NCI-H1417 treated with DMSO at 0.1 percent for 48 hours (cell line): ENCODE results near the gene MFAP1.
"Not testable (repeated sequence)": the region's sequence is repeated elsewhere in the genome, so short reads cannot be mapped to it uniquely, and the experiment has no call there.

Experiments
- DNase-seq: peaks from one replicate; lab custom pipeline; 2025; lab: John Stamatoyannopoulos, UW

Gene MFAP1, protein sequence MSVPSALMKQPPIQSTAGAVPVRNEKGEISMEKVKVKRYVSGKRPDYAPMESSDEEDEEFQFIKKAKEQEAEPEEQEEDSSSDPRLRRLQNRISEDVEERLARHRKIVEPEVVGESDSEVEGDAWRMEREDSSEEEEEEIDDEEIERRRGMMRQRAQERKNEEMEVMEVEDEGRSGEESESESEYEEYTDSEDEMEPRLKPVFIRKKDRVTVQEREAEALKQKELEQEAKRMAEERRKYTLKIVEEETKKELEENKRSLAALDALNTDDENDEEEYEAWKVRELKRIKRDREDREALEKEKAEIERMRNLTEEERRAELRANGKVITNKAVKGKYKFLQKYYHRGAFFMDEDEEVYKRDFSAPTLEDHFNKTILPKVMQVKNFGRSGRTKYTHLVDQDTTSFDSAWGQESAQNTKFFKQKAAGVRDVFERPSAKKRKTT

DNA sequence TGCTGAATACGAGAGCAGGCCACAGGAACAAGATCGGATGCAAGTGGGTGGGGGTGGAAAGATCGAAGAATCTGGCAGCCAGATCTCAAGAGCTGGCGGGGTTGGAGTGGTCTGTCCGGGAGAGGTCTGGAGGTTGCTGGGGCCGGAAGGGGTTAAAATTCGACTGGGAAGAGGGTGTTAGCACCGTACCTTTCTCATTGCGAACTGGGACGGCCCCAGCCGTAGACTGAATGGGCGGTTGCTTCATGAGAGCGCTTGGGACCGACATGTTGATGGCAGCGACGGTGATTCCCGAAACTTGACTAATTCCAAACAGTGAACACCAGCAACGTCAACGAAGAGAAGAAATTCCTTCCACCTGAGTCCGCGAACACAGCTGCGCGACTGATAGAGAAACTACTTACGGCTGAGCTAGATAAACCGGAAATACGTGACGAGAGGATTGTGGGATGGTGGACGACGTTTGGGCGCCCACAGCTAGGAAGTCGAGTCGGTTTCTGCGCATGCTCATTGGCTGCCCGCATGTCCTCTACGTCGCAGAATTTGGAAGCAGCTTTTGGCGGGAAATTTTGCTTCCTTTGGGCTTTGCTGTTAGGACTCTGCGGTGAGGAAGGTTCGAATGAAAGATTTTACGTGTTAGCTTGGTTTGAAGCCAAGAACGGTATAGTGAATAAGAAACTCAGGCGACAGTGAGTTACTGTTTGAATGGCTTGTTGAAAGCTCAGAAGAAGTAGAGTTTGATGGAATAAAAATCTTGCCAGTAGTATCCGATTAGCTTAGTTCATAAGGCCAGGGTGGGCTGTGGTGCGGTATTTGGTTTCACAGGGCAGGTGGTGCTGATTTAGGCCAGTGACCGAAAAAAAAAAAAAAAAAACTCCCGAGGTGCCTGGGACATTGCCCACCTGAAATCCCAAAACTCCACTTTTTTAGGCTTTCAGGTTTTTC lies at the start of gene MFAP1:
TSS of gene MFAP1 (minus strand) at position 389 of the 945 bp plus-strand sequence. CDS start at position 268, 121 bp downstream.
- peak; percentile 81 for DNase-seq

- no peak for DNase-seq
Observed at GRCh38 chr15:43873651-43874050, 49.2 kb upstream of the MFAP1 start.

DNA sequence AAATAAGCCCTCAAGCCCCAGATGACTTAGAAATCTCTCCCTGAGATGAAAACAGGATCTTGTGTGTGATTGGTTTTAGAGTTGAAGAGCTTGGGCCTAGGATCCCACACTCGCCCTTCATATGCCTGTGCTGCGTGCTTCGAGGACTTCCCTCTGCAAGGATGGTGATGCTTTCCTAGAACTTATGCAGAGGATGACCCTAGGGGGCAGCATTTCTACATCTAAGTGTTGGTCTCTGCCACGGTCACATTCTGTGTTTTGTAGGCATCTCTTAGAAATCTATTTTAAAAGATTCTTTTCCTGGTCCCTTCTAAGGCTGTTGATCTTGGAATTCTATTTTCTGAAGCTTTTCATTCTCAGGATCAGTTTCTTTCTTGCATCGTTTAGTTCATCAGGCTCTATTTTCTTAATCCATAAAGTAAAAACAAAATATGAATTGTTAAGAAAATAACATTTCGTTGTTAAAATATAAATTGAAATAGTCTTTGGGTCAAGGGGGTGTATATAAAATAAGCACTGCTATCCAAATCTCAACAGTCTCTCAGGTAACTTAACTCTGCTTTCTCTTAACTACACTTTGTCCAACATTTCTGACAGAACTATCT lies 48.0 kb upstream of the MFAP1 start:
- DNase-seq = no peak

GRCh38 chr15:43871835-43872234 lies 47.3 kb upstream of the MFAP1 start:
- no peak for DNase-seq

DNA sequence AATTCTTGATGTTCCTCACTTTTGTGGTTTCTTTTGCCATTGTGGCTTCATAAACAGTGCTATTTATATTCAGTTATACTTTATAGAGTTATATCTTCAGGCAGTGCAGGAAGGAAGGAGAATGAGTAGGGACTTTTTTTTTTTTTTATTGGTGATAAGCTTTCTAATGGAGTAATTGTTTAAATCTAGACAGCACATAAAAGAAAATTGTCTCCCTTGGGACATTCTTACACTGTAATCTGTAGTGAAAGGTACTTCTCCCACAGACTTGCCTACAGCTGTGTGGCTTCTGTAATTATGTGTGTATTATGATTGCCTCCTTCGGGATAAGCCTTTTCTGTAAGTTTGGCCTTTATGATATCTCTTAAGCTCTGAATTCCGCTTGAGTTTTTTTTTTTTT lies 43.9 kb upstream of the MFAP1 start:
- no peak for DNase-seq

DNA sequence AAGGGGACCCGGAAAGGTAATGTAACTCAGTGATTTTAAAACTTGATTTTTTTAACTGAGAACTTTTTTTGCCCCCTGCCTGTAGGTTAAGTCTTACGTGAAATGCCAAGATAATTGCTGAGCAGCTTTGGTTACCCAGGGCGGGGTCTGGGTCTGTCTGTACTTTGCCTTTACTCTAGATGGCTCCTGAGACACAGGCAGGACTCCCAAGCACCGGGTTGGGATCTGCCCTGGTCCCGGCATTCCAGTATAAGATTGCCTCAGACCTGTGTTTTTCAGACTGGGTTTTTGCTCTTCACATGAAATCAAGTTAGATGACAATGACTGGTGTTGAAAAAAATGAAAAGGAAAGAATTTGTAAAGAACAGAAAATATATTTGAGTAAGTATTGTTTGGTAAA lies 42.6 kb upstream of the MFAP1 start:
- no peak for DNase-seq

GRCh38 chr15:43866636-43867035 lies 42.1 kb upstream of the MFAP1 start:
- not testable (repeated sequence) for DNase-seq

- no peak for DNase-seq
Observed at GRCh38 chr15:43859546-43859945, 35.1 kb upstream of the MFAP1 start.

DNA sequence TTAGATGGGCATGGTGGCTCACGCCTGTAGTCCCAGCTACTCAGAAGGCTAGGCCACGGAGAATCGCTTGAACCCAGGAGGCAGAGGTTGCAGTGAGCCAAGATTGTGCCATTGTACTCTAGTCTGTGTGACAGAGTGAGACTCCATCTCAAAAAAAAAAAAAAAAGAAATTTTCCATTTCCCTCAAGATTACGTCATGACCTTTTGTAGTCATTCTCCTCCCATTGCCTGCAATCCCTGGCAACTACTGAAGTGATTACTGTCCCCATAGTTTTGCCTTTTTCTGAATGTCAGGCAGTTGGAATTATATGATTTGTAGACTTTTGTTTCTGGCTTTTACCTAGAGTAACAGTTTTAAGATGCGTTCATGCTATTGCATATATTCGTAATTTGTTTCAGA lies 30.3 kb upstream of the MFAP1 start:
- no peak for DNase-seq

DNA sequence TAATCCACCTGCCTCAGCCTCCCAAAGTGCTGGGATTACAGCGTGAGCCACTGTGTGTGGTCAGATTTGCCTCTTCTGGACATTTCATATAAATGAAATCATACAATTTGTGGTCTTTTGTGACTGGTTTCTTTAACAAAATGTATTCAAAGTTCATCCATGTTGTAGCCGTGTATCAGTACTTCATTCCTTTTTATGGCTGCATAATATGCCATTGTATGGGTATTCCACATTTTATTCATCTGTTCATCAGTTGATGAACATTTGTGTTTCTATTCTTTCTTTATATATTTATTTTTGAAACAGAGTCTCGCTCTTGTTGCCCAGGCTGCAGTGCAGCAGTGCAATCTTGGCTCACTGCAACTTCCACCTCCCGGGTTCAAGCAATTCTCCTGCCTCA lies 28.1 kb upstream of the MFAP1 start:
- DNase-seq = no peak

GRCh38 chr15:43851251-43851650 lies 26.8 kb upstream of the MFAP1 start:
- no peak for DNase-seq

GRCh38 chr15:43845421-43845820 lies 20.9 kb upstream of the MFAP1 start:
- no peak for DNase-seq

DNA sequence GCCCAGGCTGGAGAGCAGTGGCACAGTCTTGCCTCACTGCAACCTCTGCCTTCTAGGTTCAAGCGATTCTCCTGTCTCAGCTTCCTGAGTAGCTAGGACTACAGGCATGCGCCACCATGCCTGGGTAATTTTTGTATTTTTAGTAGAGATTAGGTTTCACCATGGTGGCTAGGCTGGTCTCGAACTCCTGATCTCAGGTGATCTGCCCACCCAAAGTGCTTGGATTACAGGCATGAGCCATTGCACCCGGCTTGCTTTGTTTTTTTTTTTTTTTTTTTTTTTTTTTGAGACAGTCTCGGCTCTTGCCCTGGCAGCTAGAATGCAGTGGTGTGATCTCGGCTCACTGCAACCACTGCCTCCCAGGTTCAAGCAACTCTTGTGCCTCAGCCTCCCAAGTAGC lies 8.0 kb upstream of the MFAP1 start:
- not testable (repeated sequence) for DNase-seq

DNA sequence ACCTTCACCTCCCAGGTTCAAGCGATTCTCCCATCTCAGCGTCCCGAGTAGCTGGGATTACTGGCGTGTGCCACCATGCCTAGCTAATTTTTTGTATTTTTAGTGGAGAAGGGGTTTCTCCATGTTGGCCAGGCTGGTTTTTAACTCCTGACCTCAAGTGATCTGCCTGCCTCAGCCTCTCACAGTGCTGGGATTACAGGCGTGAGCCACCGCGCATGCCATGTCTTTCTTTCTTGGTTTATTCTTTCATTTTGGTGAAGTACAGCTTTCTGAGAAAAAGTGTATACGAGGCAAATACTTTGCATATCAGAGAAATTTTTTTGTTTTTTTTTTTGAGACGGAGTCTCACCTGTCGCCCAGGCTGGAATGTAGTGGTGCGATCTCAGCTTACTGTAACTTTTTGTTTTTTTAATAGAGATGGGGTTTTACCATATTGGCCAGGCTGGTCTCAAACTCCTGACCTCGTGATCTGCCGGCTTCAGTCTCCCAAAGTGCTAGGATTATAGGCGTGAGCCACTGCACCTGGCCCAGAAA lies 7.1 kb upstream of the MFAP1 start:
- not testable (repeated sequence) for DNase-seq

- not testable (repeated sequence) for DNase-seq
Observed at GRCh38 chr15:43830691-43831275, 6.3 kb upstream of the MFAP1 start.

DNA sequence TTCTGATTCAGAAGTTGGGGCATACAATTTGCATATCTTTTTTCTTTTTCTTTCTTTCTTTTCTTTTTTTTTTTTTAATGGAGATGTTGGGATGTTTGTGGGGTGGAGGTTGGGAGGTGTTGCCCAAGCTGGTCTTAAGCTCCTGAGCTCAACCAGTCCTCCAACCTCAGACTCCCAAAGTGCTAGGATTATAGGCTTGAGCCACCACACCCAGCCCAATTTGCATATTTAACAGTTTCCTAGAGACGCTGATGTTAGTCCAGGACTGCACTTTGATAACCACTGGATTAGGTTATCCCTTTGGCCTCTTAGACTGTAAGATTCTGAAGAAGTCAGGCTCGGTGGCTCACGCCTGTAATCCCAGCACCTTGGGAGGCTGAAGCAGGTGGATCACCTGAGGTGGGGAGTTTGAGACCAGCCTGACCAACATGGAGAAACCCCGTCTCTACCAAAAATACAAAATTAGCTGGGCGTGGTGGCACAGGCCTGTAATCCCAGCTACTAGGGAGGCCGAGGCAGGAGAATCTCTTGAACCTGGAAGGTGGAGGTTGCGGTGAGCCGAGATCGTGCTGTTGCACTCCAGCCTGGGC lies 5.6 kb upstream of the MFAP1 start:
- not testable (repeated sequence) for DNase-seq

GRCh38 chr15:43828061-43828657 lies 3.7 kb upstream of the MFAP1 start:
- no peak for DNase-seq

DNA sequence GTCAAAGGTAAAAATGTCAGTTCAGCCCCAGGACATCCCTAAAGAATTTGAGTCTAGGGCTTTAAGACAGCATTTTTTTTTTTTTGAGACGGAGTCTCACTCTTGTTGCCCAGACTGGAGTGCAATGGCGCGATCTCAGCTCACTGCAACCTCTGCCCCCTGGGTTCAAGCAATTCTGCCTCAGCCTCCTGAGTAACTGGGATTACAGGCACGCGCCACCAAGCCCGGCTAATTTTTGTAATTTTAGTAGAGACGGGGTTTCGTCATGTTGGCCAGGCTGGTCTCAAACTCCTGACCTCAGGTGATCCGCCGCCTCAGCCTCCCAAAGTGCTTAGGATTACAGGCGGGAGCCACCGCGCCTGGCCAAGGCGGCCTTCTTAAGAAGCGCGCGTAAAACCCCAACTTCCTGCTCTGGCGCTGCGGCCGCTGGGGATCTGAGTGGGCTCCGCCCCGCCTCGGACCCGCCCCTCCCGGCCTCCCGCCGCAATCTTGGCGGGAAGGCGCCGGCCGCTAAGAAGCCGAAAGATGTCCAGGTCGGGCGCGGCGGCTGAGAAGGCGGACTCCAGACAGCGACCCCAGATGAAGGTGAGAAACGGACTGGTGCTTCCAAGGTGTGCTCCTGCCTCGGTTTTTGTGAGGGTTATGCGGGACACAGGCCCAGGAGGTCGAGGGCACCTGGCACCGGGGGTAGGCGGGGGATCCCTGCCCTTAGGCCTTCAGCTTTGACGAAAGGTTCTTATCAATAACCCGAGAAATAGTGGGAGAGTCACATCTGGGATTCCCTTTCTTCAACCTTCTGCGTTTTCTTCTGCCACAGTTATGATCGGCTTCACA lies 2.2 kb upstream of the MFAP1 start, which contains the start of gene WDR76:
TSS of gene WDR76 (plus strand) at position 495 of the 834 bp plus-strand sequence. CDS start at position 526, 31 bp downstream.
- DNase-seq = peak; percentile 2

DNA sequence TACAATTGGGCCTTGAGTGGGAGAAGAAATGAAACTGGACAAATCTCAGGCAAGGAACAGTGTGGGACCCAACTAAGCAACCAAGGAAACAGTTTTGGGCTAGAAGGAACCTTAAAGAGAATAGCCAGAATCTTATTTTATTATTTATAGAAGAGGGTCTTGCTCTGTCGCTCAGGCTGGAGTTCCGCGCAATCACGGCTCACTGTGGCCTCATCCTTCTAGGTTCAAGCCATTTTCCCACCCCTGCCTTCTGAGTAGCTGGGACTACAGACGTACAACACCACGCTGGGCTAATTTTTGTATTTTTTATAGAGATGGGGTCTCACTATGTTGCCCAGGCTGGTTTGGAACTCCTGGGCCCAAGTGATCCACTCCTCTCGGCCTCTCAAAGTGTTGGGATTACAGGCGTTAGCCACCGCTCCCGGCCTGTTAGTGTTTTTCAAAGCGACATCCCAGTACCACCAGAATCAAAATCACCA lies 1.6 kb upstream of the MFAP1 start:
- no peak for DNase-seq

GRCh38 chr15:43825305-43825704 lies 815 bp upstream of the MFAP1 start:
- not testable (repeated sequence) for DNase-seq
